Hypothalamus (tissue), 51 donors: ENCODE results near the gene TP53BP1.
"Not testable (repeated sequence)": the region's sequence is repeated elsewhere in the genome, so short reads cannot be mapped to it uniquely, and the experiment has no call there.

ENCODE experiments used
- DNase-seq, 51 donors: peaks; one replicate each; lab custom pipeline; 2025; lab: John Stamatoyannopoulos, UW

The TP53BP1 gene

GRCh38 chr15:43492673-43493601, at the start of gene TP53BP1:
TSS of gene TP53BP1 (minus strand) at chr15:43493156. CDS start at chr15:43493043, 113 bp downstream.
- DNase-seq = peak; percentile 54 to 98 (median 91)

GRCh38 chr15:43541785-43542184, 48.8 kb upstream of the TP53BP1 start:
- no peak for DNase-seq

GRCh38 chr15:43538091-43538490, 45.1 kb upstream of the TP53BP1 start:
- DNase-seq = no peak

GRCh38 chr15:43534897-43535296, 41.9 kb upstream of the TP53BP1 start:
- DNase-seq = no peak

- DNase-seq = not testable (repeated sequence)
Observed at GRCh38 chr15:43532826-43533225, 39.9 kb upstream of the TP53BP1 start.

GRCh38 chr15:43531018-43531670, 38.2 kb upstream of the TP53BP1 start:
- DNase-seq = peak in 2 of 51 donors; percentile 49 to 51

- DNase-seq = peak in 1 of 51 donors; percentile 41
Observed at GRCh38 chr15:43529587-43530345, 36.8 kb upstream of the TP53BP1 start.

- DNase-seq = no peak
Observed at GRCh38 chr15:43529141-43529540, 36.2 kb upstream of the TP53BP1 start.

GRCh38 chr15:43528542-43529007, 35.6 kb upstream of the TP53BP1 start:
- no peak for DNase-seq

GRCh38 chr15:43527802-43528541, 35.0 kb upstream of the TP53BP1 start:
- DNase-seq = no peak

GRCh38 chr15:43527016-43527801, 34.3 kb upstream of the TP53BP1 start:
- no peak for DNase-seq

GRCh38 chr15:43526261-43526930, 33.4 kb upstream of the TP53BP1 start:
- DNase-seq = no peak

GRCh38 chr15:43525131-43525530, 32.2 kb upstream of the TP53BP1 start:
- DNase-seq = no peak

GRCh38 chr15:43524254-43524845, 31.4 kb upstream of the TP53BP1 start:
- no peak for DNase-seq

- DNase-seq = no peak
Observed at GRCh38 chr15:43523646-43524045, 30.7 kb upstream of the TP53BP1 start.

- DNase-seq = no peak
Observed at GRCh38 chr15:43522247-43522646, 29.3 kb upstream of the TP53BP1 start.

- DNase-seq = no peak
Observed at GRCh38 chr15:43521419-43521818, 28.5 kb upstream of the TP53BP1 start.

GRCh38 chr15:43520138-43520537, 27.2 kb upstream of the TP53BP1 start:
- peak in 2 of 51 donors; percentile 14 to 31 for DNase-seq
